IMR-90 (cell line): ENCODE data around the gene HSD11B1L. TPM values are rescaled to one million over a fixed set of nuclear protein-coding genes. Genes with fewer than 3 reads are reported as not detected.

ENCODE experiments used
- ATAC-seq: fragments of 200-7000 bp; cut with Tn5 transposase; 2 replicates; pipeline ENCODE4 v1.9.1; 2020; ENCODE audit warnings: low read depth, mild to moderate bottlenecking, moderate library complexity
- BruUV-seq: library from RNA; stranded (reverse); fragments of 400-500 nt; replicated peaks from 2 replicates; lab custom pipeline; 2021; lab: Mats Ljungman, UMichigan
- CTCF ChIA-PET: fragments of 300-600 bp; formaldehyde crosslinking; extraction: SDS; loops from one replicate; lab custom pipeline; 2021; ENCODE audit warnings: antibody characterized with exemption; lab: Yijun Ruan, JAX
- POLR2A ChIA-PET: fragments of 300-600 bp; sonication (Branson Sonifier 250); formaldehyde crosslinking; loops from one replicate; lab custom pipeline; 2022; ENCODE audit warnings: antibody characterized with exemption; ENCODE audit not compliant: unreplicated experiment; lab: Charles Lee
- DNase-seq: peaks from one replicate; pipeline ENCODE4 v3.0.0; 2013
- H2AFZ ChIP-seq: replicated peaks from 2 replicates; pipeline ENCODE3; 2013; ENCODE audit warnings: low read length, mild to moderate bottlenecking; ENCODE audit not compliant: poor library complexity
- H2AK5ac ChIP-seq: 2 replicates; pipeline ENCODE4 v1.6.1; 2013; ENCODE audit warnings: low read depth, low read length, inconsistent platforms
- H2AK9ac ChIP-seq: replicated peaks from 2 replicates; pipeline ENCODE3; 2013; ENCODE audit warnings: mild to moderate bottlenecking, low read depth, low read length, moderate library complexity; ENCODE audit not compliant: poor library complexity
- H2BK120ac ChIP-seq: 2 replicates; pipeline ENCODE4 v1.6.1; 2013; ENCODE audit warnings: low read depth, low read length, inconsistent platforms
- H2BK15ac ChIP-seq: 3 replicates; pipeline ENCODE4 v1.6.1; 2013; ENCODE audit warnings: low read depth, low read length, inconsistent platforms
- H2BK20ac ChIP-seq: 2 replicates; pipeline ENCODE4 v1.6.1; 2013; ENCODE audit warnings: low read depth, mild to moderate bottlenecking, inconsistent platforms, low read length, moderate library complexity
- H2BK5ac ChIP-seq: 2 replicates; pipeline ENCODE4 v1.6.1; 2013; ENCODE audit warnings: mild to moderate bottlenecking, low read depth, low read length, inconsistent platforms; ENCODE audit not compliant: poor library complexity, severe bottlenecking
- H3K14ac ChIP-seq: replicated peaks from 2 replicates; pipeline ENCODE4 v1.6.1; 2013; ENCODE audit warnings: low read depth, low read length, inconsistent platforms
- H3K18ac ChIP-seq: 2 replicates; pipeline ENCODE4 v1.6.1; 2013; ENCODE audit warnings: low read depth, low read length, control low read depth
- H3K23ac ChIP-seq: 2 replicates; pipeline ENCODE4 v1.6.1; 2013; ENCODE audit warnings: low read depth, low read length, inconsistent platforms
- H3K27ac ChIP-seq: 2 replicates; pipeline ENCODE4 v1.5.1; 2013; ENCODE audit warnings: mild to moderate bottlenecking, control low read depth, low read length; ENCODE audit not compliant: insufficient read depth
- H3K27me3 ChIP-seq: 2 replicates; pipeline ENCODE4 v1.6.1; 2013; ENCODE audit warnings: low read length; ENCODE audit not compliant: control insufficient read depth, insufficient read depth
- H3K36me3 ChIP-seq: 2 replicates; pipeline ENCODE4 v1.6.1; 2013; ENCODE audit warnings: low read length, mixed read lengths; ENCODE audit not compliant: control insufficient read depth, insufficient read depth
- H3K4ac ChIP-seq: 2 replicates; pipeline ENCODE4 v1.6.1; 2013; ENCODE audit warnings: low read depth, low read length, inconsistent platforms
- H3K4me1 ChIP-seq: 2 replicates; pipeline ENCODE4 v1.6.1; 2013; ENCODE audit warnings: low read length, mixed read lengths; ENCODE audit not compliant: control insufficient read depth, insufficient read depth
- H3K4me2 ChIP-seq: 2 replicates; pipeline ENCODE4 v1.6.1; 2013; ENCODE audit warnings: low read depth, mild to moderate bottlenecking, control low read depth, low read length, moderate library complexity
- H3K4me3 ChIP-seq: 2 replicates; pipeline ENCODE4 v1.5.1; 2013; ENCODE audit warnings: low read depth, mild to moderate bottlenecking, control low read depth, low read length, moderate library complexity; ENCODE audit not compliant: insufficient read depth
- H3K56ac ChIP-seq: 2 replicates; pipeline ENCODE4 v1.6.1; 2013; ENCODE audit warnings: low read length, inconsistent platforms; ENCODE audit not compliant: insufficient read depth; ENCODE audit errors: extremely low read depth
- H3K79me1 ChIP-seq, 2 experiments: 2 replicates each; pipeline ENCODE4 v1.6.1; 2013; ENCODE audit warnings: low read length in 2 of 2, inconsistent platforms in 1 of 2, low read depth in 1 of 2
- H3K9ac ChIP-seq: 2 replicates; pipeline ENCODE4 v1.6.1; 2013; ENCODE audit warnings: low read depth, low read length, control low read depth
- H3K9me1 ChIP-seq: 2 replicates; pipeline ENCODE4 v1.6.1; 2013; ENCODE audit warnings: low read length, inconsistent platforms; ENCODE audit not compliant: insufficient read depth
- H3K9me3 ChIP-seq: 2 replicates; pipeline ENCODE4 v1.6.1; 2013; ENCODE audit warnings: low read length; ENCODE audit not compliant: control insufficient read depth, insufficient read depth
- H4K20me1 ChIP-seq: 2 replicates; pipeline ENCODE4 v1.6.1; 2013; ENCODE audit warnings: low read length, inconsistent platforms; ENCODE audit not compliant: insufficient read depth
- H4K5ac ChIP-seq: 2 replicates; pipeline ENCODE4 v1.6.1; 2013; ENCODE audit warnings: mild to moderate bottlenecking, low read depth, low read length, control low read depth
- H4K8ac ChIP-seq, 2 experiments: 2 replicates each; pipeline ENCODE4 v1.6.1; 2013; ENCODE audit warnings: low read depth in 2 of 2, low read length in 2 of 2, control low read depth in 1 of 2, inconsistent platforms in 1 of 2
- H4K91ac ChIP-seq: 2 replicates; pipeline ENCODE4 v1.6.1; 2013; ENCODE audit warnings: low read depth, low read length, inconsistent platforms; ENCODE audit not compliant: insufficient read depth
- BHLHE40 ChIP-seq: fragments of 150-350 bp; IDR thresholded peaks from 2 replicates; pipeline ENCODE4 v1.6.1; 2016; ENCODE audit warnings: mild to moderate bottlenecking, low read depth, low read length
- CHD1 ChIP-seq: IDR thresholded peaks from 2 replicates; pipeline ENCODE4 v1.6.1; 2012; ENCODE audit warnings: low read depth, low read length, improper control_type of control experiment
- CTCF ChIP-seq: conservative IDR thresholded peaks from 2 replicates; pipeline ENCODE4 v1.5.1; 2012; ENCODE audit warnings: mild to moderate bottlenecking, low read depth, low read length, improper control_type of control experiment
- ELK1 ChIP-seq: fragments of 150-350 bp; IDR thresholded peaks from 2 replicates; pipeline ENCODE4 v1.6.1; 2016; ENCODE audit warnings: low read depth, mild to moderate bottlenecking, low read length, moderate library complexity, borderline replicate concordance
- FOS ChIP-seq: fragments of 150-350 bp; IDR thresholded peaks from 2 replicates; pipeline ENCODE4 v1.6.1; 2016; ENCODE audit warnings: low read depth, low read length
- MAFK ChIP-seq: IDR thresholded peaks from 2 replicates; pipeline ENCODE4 v1.6.1; 2012; ENCODE audit warnings: low read depth, low read length, improper control_type of control experiment
- MAZ ChIP-seq: IDR thresholded peaks from 2 replicates; pipeline ENCODE4 v1.6.1; 2012; ENCODE audit warnings: low read depth, mild to moderate bottlenecking, low read length, improper control_type of control experiment, moderate library complexity, borderline replicate concordance
- MXI1 ChIP-seq: IDR thresholded peaks from 2 replicates; pipeline ENCODE4 v1.6.1; 2012; ENCODE audit warnings: low read depth, mild to moderate bottlenecking, low read length, moderate library complexity, borderline replicate concordance
- NFE2L2 ChIP-seq: fragments of 150-350 bp; IDR thresholded peaks from 2 replicates; pipeline ENCODE4 v1.6.1; 2016; ENCODE audit warnings: low read depth, mild to moderate bottlenecking, low read length
- POLR2A ChIP-seq: IDR thresholded peaks from 2 replicates; pipeline ENCODE4 v1.6.1; 2012; ENCODE audit warnings: mild to moderate bottlenecking, low read depth, low read length
- RCOR1 ChIP-seq: IDR thresholded peaks from 2 replicates; pipeline ENCODE4 v1.6.1; 2012; ENCODE audit warnings: mild to moderate bottlenecking, low read length, improper control_type of control experiment; ENCODE audit not compliant: insufficient replicate concordance
- RFX5 ChIP-seq: IDR thresholded peaks from 2 replicates; pipeline ENCODE4 v1.8.0; 2012; ENCODE audit warnings: low read depth, mild to moderate bottlenecking, low read length, moderate library complexity
- USF2 ChIP-seq: fragments of 150-350 bp; IDR thresholded peaks from 2 replicates; pipeline ENCODE4 v1.6.1; 2017; ENCODE audit warnings: mild to moderate bottlenecking, antibody characterized with exemption, low read length, low read depth
- WGBS, 2 experiments: methylation state at CpG; one replicate each; pipeline versions ENCODE4 v1.1.5 to v1.1.7; 2013; ENCODE audit warnings: missing lambda C conversion rate in 2 of 2; ENCODE audit not compliant: insufficient read length in 1 of 2; ENCODE audit errors: extremely low coverage in 2 of 2; 5-methylcytosine and 5-hydroxymethylcytosine counted together
- dilution Hi-C: fragments of 300-500 bp; cut with HindIII; formaldehyde crosslinking; loops from one replicate; pipeline ENCODE4 v1.14.3; 2018; ENCODE audit warnings: low sequenced_read_pairs; ENCODE audit not compliant: unreplicated experiment
- in situ Hi-C: fragments of 300-500 bp; cut with MboI; formaldehyde crosslinking; loops from 3 replicates; pipeline ENCODE4 v1.14.3; 2019; ENCODE audit warnings: low sequenced_read_pairs, inconsistent platforms, mixed read lengths
- intact Hi-C: fragments of 100-400 bp; cut with micrococcal nuclease; formaldehyde crosslinking; loops from 2 replicates; pipeline ENCODE4 v1.10.0; 2022
- polyA plus RNA-seq, 3 experiments: library from polyadenylated mRNA; depleted of rRNA; stranded (reverse); fragments of >200 nt; gene quantifications; 2 replicates each; pipeline ENCODE4 v1.2.3, GENCODE V29; 2012; ENCODE audit warnings: low replicate concordance in 1 of 3
- total RNA-seq: library from RNA; depleted of rRNA; stranded (reverse); fragments of >200 nt; gene quantifications from 2 replicates; pipeline ENCODE4 v1.2.3, GENCODE V29; 2012

The HSD11B1L gene
- total and polyA plus RNA-seq, 2 of the 4 experiments (the other 2 are of a cell fraction) = 2.2 to 7.2 TPM

GRCh38 chr19:5632241-5632612, 48.6 kb upstream of the HSD11B1L start:
- BruUV-seq = no TSS peak
- POLR2A ChIA-PET = no interaction called here
- CTCF ChIA-PET = no interaction called here

More at GRCh38 chr19:5632241-5632612, 48.6 kb upstream of the HSD11B1L start:
- TF ChIP-seq CHD1 (no peak), POLR2A (no peak), NFE2L2 (no peak), MAFK (no peak), RFX5 (no peak), CTCF (no peak), MAZ (no peak), USF2 (no peak), RCOR1 (no peak), MXI1 (no peak), ELK1 (no peak), BHLHE40 (no peak), FOS (no peak)
- Histone ChIP-seq H3K9ac (no peak overlapping the region), H4K5ac (no peak overlapping the region), H2BK120ac (no peak overlapping the region), H4K20me1 (peaks cover 92% of the 10 kb centered on the region), H4K91ac (no peak overlapping the region), H3K23ac (no peak overlapping the region), H2BK5ac (peak overlapping the region; percentile 20), H4K8ac (no peak overlapping the region), H3K56ac (no peak overlapping the region), H3K9me3 (no peaks in the 10 kb centered on the region), H3K4me3 (no peak overlapping the region), H2BK15ac (no peak overlapping the region), H3K9me1 (peaks cover 11% of the 10 kb centered on the region), H2AK5ac (no peak overlapping the region), H2AFZ (no peak overlapping the region), H2AK9ac (no peak overlapping the region), H3K4me2 (no peak overlapping the region), H3K27me3 (no peaks in the 10 kb centered on the region), H3K14ac (no peak overlapping the region), H3K18ac (no peak overlapping the region), H2BK20ac (no peak overlapping the region), H3K36me3 (peaks cover 21% of the 10 kb centered on the region), H3K4ac (no peak overlapping the region), H3K27ac (no peak overlapping the region), H3K79me1 (peaks cover 6 to 71% of the 10 kb centered on the region in 2 experiments; a peak in 3 of 4 replicates), H3K4me1 (peaks cover 13% of the 10 kb centered on the region)
- WGBS, 2 experiments = no CpG with 5 or more reads among the region's 4 CpGs
- intact Hi-C loops = no loop called here
- dilution Hi-C loops = no loop called here
- DNase-seq = no peak
- ATAC-seq = no peak
- in situ Hi-C loops = no loop called here
